ENCODE results near the gene RBCK1. TPM values are rescaled to one million over a fixed set of nuclear protein-coding genes. Genes with fewer than 3 reads are reported as not detected.
"Not testable (repeated sequence)": the region's sequence is repeated elsewhere in the genome, so short reads cannot be mapped to it uniquely, and the experiment has no call there.

RBCK1 gene
- polyA plus RNA-seq, 6 donors from 2014 or later = 82.4 to 105 (median 91.1) TPM

DNA sequence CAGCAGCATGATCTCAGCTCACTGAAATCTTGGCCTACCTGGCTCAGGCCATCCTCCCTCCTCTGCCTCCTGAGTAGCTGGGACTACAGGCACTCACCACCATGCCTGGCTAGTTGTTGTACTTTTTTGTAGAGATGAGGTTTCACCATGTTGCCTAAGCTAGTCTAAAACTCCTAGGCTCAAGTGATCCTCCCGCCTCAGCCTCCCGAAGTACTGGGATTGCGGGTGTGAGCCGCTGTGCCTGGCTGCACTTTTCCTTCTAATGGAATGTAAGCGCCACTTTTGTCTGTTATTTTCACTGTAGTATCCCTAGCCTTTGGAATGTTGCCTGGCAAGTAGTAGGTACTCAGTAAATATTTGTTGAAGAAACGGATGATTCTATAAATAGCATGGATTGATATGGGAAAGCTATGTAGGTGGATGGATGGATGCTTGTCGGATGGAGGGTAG lies 37.9 kb upstream of the RBCK1 start:
- Mint-ChIP-seq H3K27ac (no peak overlapping the region), H3K4me3 (no peak overlapping the region), H3K27me3 (peaks cover 14 to 27% (median 17%) of the 10 kb centered on the region in 3 donors), H3K36me3 (no peaks in the 10 kb centered on the region), H3K9me3 (no peaks in the 10 kb centered on the region), H3K4me1 (peaks cover 0 to 3% (median 0%) of the 10 kb centered on the region in 3 donors)
- ATAC-seq (ENCODE audit: low read depth in 2 of 2) = no peak
- DNase-seq = no peak

DNA sequence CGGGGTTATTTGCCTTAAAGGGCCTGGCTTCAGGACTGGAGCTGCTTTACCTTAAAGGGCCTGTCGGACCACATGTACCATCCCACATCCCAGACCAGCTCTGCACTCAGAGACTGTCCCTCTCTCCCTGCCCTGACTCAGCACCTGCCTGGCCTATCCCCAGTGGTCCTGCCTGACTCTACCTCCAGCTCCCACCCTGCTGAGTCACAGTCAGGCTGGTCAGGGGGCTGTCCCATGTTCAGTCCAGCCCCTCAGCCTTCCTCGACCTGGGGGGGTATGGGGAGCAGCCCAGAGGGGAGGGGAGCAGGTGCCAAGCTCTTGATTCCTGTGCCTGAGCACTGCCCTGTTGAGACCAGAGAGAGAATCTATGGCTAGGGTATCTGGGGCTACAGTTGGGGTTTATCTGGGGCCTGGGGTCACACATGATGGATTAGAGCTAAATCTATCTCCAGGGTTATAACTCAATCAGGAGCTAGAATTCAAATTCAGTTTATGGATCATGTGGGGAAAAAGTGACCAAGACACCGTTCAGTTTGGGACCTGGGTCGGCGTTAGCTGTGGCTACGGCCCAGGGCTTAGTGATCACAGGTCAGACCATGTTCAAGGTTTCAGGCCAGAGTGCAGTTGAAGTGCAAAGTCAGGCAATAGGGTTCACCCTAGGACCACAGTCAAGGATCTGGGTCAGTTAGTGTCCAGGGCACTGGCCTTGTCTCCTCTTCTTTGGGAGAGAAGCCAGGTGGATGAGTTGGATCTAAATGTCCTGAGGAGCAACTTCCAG lies 36.9 kb upstream of the RBCK1 start:
- H3K27me3 Mint-ChIP-seq = peaks cover 14 to 25% (median 14%) of the 10 kb centered on the region in 3 donors
- H3K9me3 Mint-ChIP-seq = no peaks in the 10 kb centered on the region
- H3K36me3 Mint-ChIP-seq = no peaks in the 10 kb centered on the region
- ATAC-seq (ENCODE audit: low read depth in 2 of 2) (no peak), DNase-seq (no peak)
- H3K27ac Mint-ChIP-seq = no peak overlapping the region
- H3K4me3 Mint-ChIP-seq = no peak overlapping the region
- H3K4me1 Mint-ChIP-seq = peaks cover 0 to 3% (median 0%) of the 10 kb centered on the region in 3 donors

DNA sequence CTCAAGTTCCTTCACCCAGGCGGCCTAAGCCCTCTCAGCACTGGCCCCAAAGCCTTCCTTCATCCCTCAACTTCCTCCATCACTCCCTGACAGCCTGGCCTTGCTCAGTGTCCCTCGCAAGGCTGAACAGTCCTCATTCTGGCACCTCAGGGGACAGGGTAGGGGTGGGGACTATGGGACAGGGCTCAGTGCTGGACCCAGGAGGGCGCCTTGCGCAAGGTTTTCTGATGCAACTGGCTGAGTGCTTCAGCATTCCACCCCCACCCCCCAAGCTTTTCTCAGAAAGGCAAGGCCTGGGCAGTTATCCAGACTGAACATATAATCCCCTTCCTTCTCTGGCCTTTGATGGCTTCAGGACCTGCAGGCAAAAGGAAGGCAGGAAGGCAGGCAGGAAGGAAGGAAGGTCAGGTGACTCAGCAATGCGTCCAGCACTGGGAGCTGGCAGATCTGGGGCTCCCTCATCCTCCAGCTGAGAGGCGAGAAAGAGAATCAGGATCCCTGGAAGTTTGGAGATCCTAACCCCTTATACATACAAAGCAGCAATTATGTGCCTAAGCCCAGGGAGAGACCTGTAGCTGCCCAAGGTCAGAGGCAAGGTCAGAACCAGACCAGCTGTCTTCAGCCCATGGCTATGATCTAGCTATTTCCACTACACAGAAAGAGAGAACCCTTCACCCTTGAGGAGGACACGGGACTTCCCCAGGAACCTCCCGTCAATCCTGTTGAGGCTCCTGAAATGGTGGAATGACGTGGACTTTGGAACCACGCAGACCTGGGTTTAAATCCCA lies 36.1 kb upstream of the RBCK1 start:
- no peaks in the 10 kb centered on the region for H3K36me3 Mint-ChIP-seq
- no peak overlapping the region for H3K4me3 Mint-ChIP-seq
- ATAC-seq (ENCODE audit: low read depth in 2 of 2) (no peak), DNase-seq (no peak)
- peaks cover 14 to 25% (median 14%) of the 10 kb centered on the region in 3 donors for H3K27me3 Mint-ChIP-seq
- no peaks in the 10 kb centered on the region for H3K9me3 Mint-ChIP-seq
- no peak overlapping the region for H3K27ac Mint-ChIP-seq
- peaks cover 0 to 3% (median 0%) of the 10 kb centered on the region in 3 donors for H3K4me1 Mint-ChIP-seq

DNA sequence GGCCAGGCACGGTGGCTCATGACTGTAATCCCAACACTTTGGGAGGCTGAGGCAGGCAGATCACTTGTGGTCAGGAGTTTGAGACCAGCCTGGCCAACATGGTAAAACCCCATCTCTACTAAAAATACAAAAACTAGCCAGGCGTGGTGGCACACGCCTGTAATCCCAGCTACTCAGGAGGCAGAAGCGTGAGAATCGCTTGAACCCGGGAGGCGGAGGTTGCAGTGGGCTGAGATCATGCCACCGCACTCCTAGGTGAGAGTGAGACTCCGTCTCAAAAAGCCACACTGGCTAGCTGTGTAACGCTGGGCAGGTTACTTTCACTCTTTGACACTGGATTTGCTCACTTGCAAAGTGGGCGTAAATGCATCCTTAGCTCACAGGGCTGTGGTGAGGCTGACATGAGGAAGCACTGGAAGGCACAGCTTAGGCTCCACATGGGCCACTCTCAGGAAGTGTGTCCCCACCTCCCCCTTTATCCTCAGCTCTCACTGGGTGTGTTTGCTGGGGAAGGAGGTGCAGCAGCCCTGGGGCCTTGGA lies 35.5 kb upstream of the RBCK1 start:
- not testable (repeated sequence) for H3K4me1 Mint-ChIP-seq; DNase-seq; H3K9me3 Mint-ChIP-seq; ATAC-seq (ENCODE audit: low read depth in 2 of 2); H3K36me3 Mint-ChIP-seq; H3K27ac Mint-ChIP-seq; H3K4me3 Mint-ChIP-seq
- peaks cover 12 to 22% (median 14%) of the 10 kb centered on the region in 3 donors for H3K27me3 Mint-ChIP-seq

DNA sequence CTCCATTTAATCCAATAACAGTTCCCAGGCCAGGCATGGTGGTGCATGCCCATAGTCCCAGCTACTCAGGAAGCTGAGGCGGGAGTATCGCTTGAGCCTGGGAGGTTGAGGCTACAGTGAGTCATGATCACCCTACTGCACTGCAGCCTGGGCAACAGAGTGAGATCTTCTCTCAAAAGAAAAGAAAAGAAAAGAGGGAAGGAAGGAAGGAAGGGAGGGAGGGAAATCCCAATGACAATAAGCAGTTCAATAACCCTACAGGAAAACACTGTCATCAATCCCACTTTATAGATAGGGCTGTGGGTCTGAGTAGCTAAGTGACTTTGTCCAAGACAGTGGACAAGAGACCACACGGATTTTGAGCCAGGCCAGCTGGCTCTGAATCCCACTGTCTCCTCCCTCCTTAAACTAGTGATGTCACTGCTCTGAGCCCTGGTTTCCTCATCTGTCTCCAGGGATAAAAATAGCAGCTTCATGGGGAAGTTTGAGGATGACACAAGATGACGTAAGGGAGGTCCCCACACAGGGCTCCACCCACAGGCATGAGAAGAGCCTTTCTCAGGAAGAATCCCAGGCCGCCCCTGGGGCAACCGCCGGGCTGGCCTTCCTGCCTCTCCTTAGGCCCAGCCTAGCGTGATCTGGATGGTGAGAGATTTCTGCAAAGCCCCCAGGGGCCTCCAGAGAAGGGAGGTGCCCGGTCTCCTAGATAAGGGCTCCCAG lies 34.8 kb upstream of the RBCK1 start:
- no peak for DNase-seq
- H3K4me3 Mint-ChIP-seq = no peak overlapping the region
- ATAC-seq (ENCODE audit: low read depth in 2 of 2) = no peak
- no peak overlapping the region for H3K27ac Mint-ChIP-seq
- no peaks in the 10 kb centered on the region for H3K9me3 Mint-ChIP-seq
- H3K4me1 Mint-ChIP-seq = peaks cover 0 to 3% (median 0%) of the 10 kb centered on the region in 3 donors
- no peaks in the 10 kb centered on the region for H3K36me3 Mint-ChIP-seq
- H3K27me3 Mint-ChIP-seq = peaks cover 7 to 15% (median 14%) of the 10 kb centered on the region in 3 donors

DNA sequence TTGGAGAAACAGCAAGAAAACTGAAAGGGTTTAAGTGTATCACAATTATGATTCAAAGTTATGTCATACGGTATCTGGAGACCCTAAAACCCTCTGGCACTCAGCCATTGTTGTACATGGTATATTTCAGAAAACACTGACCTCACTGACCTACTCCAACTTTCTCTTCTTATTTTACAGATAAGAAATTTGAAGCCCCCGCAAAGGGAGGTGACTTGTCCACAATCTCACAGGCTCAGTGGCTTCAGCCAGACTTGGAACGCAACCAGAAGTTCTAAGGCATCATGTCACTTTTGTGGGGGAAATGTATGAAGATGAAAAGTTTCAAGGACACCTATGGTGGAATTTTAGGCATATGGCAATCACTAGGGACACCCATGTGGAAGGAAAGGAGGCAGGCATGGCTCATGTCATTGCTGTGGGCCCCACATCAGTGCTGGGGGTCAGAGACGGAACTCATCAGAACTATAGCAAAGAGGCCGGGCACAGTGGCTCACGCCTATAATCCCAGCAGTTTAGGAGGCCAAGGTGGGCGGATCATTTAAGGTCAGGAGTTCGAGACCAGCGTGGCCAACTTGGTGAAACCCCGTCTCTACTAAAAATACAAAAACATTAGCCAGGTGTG lies 32.7 kb upstream of the RBCK1 start:
- peaks cover 0 to 6% (median 0%) of the 10 kb centered on the region in 3 donors for H3K4me1 Mint-ChIP-seq
- no peak for ATAC-seq (ENCODE audit: low read depth in 2 of 2)
- peaks cover 0 to 4% (median 0%) of the 10 kb centered on the region in 3 donors for H3K27me3 Mint-ChIP-seq
- H3K36me3 Mint-ChIP-seq = no peaks in the 10 kb centered on the region
- H3K4me3 Mint-ChIP-seq = peak overlapping the region in 2 of 8 donors; percentile 29 to 63
- no peaks in the 10 kb centered on the region for H3K9me3 Mint-ChIP-seq
- no peak for DNase-seq
- H3K27ac Mint-ChIP-seq = peak overlapping the region in 3 of 6 donors; percentile 26 to 66 (median 30)

DNA sequence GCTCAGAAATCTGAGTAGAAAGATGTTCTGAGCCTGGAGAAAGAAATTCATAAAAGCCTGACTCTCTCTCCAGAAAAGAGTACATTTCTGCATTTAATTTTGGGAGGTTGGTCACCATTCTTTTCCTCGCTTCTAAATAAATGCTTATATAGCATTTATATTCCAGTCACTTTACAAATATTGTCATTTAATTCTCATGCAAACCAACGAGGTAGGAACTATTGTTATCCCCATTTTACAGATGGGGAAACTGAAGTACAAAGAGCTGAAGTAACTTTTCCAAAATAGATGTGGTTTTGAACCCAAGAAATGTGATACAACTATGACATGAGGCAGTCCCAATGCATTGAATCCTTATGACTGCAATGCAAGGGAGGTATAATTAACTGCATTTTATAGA lies 32.0 kb upstream of the RBCK1 start:
- DNase-seq (no peak), ATAC-seq (ENCODE audit: low read depth in 2 of 2) (no peak)
- H3K36me3 Mint-ChIP-seq = no peaks in the 10 kb centered on the region
- H3K4me3 Mint-ChIP-seq = peak overlapping the region in 1 of 8 donors; percentile 45
- no peaks in the 10 kb centered on the region for H3K9me3 Mint-ChIP-seq
- H3K27ac Mint-ChIP-seq = no peak overlapping the region
- no peaks in the 10 kb centered on the region for H3K27me3 Mint-ChIP-seq
- peaks cover 0 to 7% (median 0%) of the 10 kb centered on the region in 3 donors for H3K4me1 Mint-ChIP-seq

DNA sequence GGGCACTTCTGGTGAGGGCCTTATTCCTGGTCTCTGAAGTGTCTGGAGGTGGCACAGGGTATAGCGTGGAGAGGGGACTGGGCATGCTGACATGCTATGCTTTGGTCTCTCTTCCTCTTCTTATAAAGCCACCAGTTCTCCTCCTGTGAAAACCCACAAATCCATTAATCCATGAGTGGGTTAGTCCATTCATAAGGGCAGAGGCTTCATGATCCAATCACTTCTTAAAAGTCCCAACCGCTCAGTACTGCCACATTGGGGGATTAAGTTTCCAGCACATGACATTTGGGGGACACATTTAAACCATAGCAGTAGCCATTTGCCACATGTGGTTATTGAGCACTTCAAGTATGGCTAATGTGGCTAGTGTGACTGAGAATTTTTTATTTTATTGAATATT lies 31.3 kb upstream of the RBCK1 start:
- Mint-ChIP-seq H3K9me3 (no peaks in the 10 kb centered on the region), H3K27me3 (no peaks in the 10 kb centered on the region), H3K36me3 (no peaks in the 10 kb centered on the region), H3K27ac (no peak overlapping the region), H3K4me3 (peak overlapping the region in 1 of 8 donors; percentile 45), H3K4me1 (peaks cover 0 to 7% (median 0%) of the 10 kb centered on the region in 3 donors)
- ATAC-seq (ENCODE audit: low read depth in 2 of 2) = no peak
- no peak for DNase-seq

DNA sequence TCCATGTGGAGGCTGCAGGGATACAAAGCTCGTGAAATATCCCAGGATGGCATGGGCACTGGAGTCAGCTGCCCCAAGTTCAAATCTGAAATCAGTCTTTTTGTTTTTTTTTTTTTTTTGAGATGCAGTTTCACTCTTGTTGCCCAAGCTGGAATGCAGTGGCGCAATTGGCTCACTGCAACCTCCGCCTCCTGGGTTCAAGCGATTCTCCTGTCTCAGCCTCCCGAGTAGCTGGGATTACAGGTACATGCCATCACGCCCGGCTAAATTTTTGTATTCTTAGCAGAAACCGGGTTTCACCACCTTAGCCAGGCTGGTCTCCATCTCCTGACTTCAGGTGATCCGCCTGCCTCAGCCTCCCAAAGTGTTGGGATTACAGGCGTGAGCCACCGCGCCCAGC lies 30.5 kb upstream of the RBCK1 start:
- H3K27me3 Mint-ChIP-seq; H3K4me3 Mint-ChIP-seq; DNase-seq; ATAC-seq (ENCODE audit: low read depth in 2 of 2); H3K36me3 Mint-ChIP-seq; H3K9me3 Mint-ChIP-seq; H3K27ac Mint-ChIP-seq: not testable (repeated sequence)
- peaks cover 0 to 13% (median 0%) of the 10 kb centered on the region in 3 donors for H3K4me1 Mint-ChIP-seq

DNA sequence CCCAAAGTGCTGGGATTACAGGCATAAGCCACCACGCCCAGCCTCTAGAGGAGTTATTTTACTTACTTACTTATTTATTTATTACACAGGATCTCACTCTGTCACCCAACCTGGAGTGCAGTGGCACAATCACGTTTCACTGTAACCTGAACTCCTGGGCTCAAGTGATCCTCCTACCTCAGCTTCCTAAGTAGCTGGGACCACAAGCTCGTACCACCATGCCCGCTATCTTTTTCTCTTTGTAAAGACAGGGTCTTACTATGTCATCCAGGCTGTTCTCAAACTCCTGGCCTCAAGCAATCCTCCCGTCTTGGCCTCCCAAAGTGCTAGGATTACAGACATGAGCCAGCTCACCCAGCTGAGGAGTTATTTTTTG lies 29.1 kb upstream of the RBCK1 start:
- peaks cover 3 to 22% (median 13%) of the 10 kb centered on the region in 3 donors for H3K4me1 Mint-ChIP-seq
- peak overlapping the region in 1 of 6 donors; percentile 4 for H3K27ac Mint-ChIP-seq
- no peaks in the 10 kb centered on the region for H3K9me3 Mint-ChIP-seq
- DNase-seq = no peak
- H3K27me3 Mint-ChIP-seq = no peaks in the 10 kb centered on the region
- H3K4me3 Mint-ChIP-seq = peak overlapping the region in 3 of 8 donors; percentile 87 to 88 (median 88)
- H3K36me3 Mint-ChIP-seq = no peaks in the 10 kb centered on the region
- no peak for ATAC-seq (ENCODE audit: low read depth in 2 of 2)

DNA sequence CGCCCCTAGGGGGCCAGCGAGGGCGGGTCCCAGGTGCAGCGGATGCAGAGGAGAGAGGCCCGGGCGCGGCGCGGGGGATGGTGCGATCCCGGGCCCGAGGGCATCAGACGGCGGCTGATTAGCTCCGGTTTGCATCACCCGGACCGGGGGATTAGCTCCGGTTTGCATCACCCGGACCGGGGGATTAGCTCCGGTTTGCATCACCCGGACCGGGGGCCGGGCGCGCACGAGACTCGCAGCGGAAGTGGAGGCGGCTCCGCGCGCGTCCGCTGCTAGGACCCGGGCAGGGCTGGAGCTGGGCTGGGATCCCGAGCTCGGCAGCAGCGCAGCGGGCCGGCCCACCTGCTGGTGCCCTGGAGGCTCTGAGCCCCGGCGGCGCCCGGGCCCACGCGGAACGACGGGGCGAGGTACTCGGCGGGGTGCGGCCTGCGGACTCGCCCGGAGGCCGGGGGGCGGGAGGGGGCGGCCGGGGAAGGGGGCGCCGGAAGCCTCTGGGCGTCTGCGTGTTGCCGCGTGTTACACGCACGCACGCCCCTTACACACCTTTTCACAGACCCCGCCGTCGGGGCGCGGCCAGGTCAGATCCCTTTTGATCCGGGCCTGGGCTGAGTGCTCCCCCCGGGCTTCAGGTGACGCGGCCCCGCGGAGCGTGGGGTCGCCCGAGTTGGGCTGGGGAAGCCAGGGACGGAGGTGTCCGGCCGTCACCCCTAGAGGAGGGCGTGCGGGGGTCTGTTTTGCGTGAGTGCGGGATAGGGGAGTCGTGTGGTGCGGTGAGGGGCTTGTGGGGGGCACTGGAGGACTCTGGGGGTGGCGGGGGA lies 27.1 kb upstream of the RBCK1 start:
- DNase-seq (peak; percentile 67), ATAC-seq (ENCODE audit: low read depth in 2 of 2) (peak; percentile 54 to 57)
- no peaks in the 10 kb centered on the region for H3K27me3 Mint-ChIP-seq
- peaks cover 6 to 34% (median 15%) of the 10 kb centered on the region in 3 donors for H3K4me1 Mint-ChIP-seq
- H3K27ac Mint-ChIP-seq = peak overlapping the region in 5 of 6 donors; percentile 33 to 93 (median 71)
- peaks cover 0 to 4% of the 10 kb centered on the region in 2 donors for H3K36me3 Mint-ChIP-seq
- no peaks in the 10 kb centered on the region for H3K9me3 Mint-ChIP-seq
- peak overlapping the region; percentile 87 to 95 (median 90) for H3K4me3 Mint-ChIP-seq

Data from naive B cell (primary cell).